Esophagus squamous epithelium (tissue), 5 donors: ENCODE data around the gene FZD4. TPM values are rescaled to one million over a fixed set of nuclear protein-coding genes. Genes with fewer than 3 reads are reported as not detected.
"Not testable (repeated sequence)": the region's sequence is repeated elsewhere in the genome, so short reads cannot be mapped to it uniquely, and the experiment has no call there.

Experiments
- DNase-seq: peaks from one replicate; lab custom pipeline; 2025; lab: John Stamatoyannopoulos, UW
- H3K27ac ChIP-seq, 4 donors: fragments of 200-600 bp; sonication (generic); one replicate each; pipeline ENCODE4 v1.5.1; 2016 to 2019; ENCODE audit warnings: mild to moderate bottlenecking in 1 of 4
- H3K27me3 ChIP-seq, 4 donors: fragments of 200-600 bp; sonication (generic); 1 replicate in 3 of 4; 2 replicates in 1 of 4; pipeline versions ENCODE4 v1.5.1 to v1.6.0; 2017 to 2021; ENCODE audit warnings: antibody characterized with exemption in 1 of 4
- H3K36me3 ChIP-seq, 3 donors: fragments of 200-600 bp; sonication (generic); one replicate each; pipeline ENCODE4 v1.5.1; 2016 to 2019
- H3K4me1 ChIP-seq, 3 donors: fragments of 200-600 bp; sonication (generic); one replicate each; pipeline ENCODE4 v1.5.1; 2017 to 2019
- H3K4me3 ChIP-seq, 4 donors: fragments of 200-600 bp; sonication (generic); 1 replicate in 3 of 4; 2 replicates in 1 of 4; pipeline ENCODE4 v1.5.1; 2016 to 2019; ENCODE audit warnings: mild to moderate bottlenecking in 2 of 4, moderate library complexity in 1 of 4
- H3K9me3 ChIP-seq, 3 donors: fragments of 200-600 bp; sonication (generic); one replicate each; pipeline ENCODE4 v1.5.1; 2016 to 2019
- CTCF ChIP-seq, 6 experiments: fragments of 450-650 bp in 4 of 6; fragments of 200-600 bp in 2 of 6; sonication (generic) in 2 of 6; IDR thresholded peaks; one replicate each; pipeline ENCODE4 v1.5.1; 2016 to 2019; ENCODE audit warnings: antibody characterized with exemption in 6 of 6, mild to moderate bottlenecking in 4 of 6, moderate library complexity in 4 of 6
- POLR2A ChIP-seq, 4 donors: fragments of 450-650 bp; IDR thresholded peaks; one replicate each; pipeline ENCODE4 v1.6.1; 2017; ENCODE audit warnings: antibody characterized with exemption in 4 of 4, mild to moderate bottlenecking in 4 of 4, moderate library complexity in 3 of 4
- WGBS, 2 donors: methylation state at CpG; one replicate each; pipeline ENCODE4 v1.1.5; 2018; 5-methylcytosine and 5-hydroxymethylcytosine counted together
- intact Hi-C: fragments of 100-400 bp; cut with DNase I; formaldehyde crosslinking; loops from one replicate; pipeline ENCODE4 v1.15.0; 2022
- total RNA-seq, 4 donors: library from RNA; depleted of rRNA; stranded (reverse); fragments of >200 nt; gene quantifications; one replicate each; pipeline ENCODE4 v1.1.0, GENCODE V29; 2016
- donor health status: DM: yes; HTN: yes; CAD: no.

Gene FZD4
- total RNA-seq, 4 donors from 2014 or later: 1.1 to 14.3 (median 6.8) TPM

DNA sequence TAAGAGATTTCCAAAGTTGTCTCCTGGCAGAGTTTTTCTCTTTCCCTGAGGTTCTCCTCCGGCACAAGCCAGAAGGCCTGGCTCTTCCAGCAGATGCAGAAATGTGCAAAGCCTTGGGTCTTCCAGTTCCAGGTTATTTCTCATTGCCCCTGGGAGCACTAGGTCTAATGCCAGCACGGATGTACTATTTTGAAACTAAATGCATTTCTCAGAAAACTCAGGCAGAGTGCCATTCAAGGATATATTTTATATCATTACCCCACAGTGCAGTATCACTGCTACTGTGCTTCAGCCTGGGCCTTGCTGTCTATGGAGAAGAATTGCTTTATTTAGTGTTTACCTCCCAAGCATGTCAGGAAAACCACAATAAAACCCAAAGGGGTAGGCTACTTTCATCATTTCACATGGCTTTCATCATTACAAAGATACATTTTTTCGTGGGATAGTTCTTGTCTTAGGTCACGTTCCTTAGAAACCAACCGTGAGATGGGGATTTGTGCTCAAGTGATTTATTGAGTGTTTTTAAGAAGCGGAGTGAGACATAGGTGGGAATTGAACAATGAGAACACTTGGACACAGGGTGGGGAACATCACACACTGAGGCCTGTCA, 22.4 kb upstream of the FZD4 start:
- Histone ChIP-seq H3K27me3 (no peaks in the 10 kb centered on the region), H3K9me3 (peaks cover 0 to 9% (median 0%) of the 10 kb centered on the region in 3 donors), H3K36me3 (no peaks in the 10 kb centered on the region), H3K4me1 (peaks cover 0 to 18% (median 0%) of the 10 kb centered on the region in 3 donors), H3K27ac (no peak overlapping the region), H3K4me3 (no peak overlapping the region)
- TF ChIP-seq POLR2A (IDR thresholded peaks at IDR 0.05) (no peak), CTCF (IDR thresholded peaks at IDR 0.05) (no peak)
- intact Hi-C loops: no loop called here
- WGBS, 2 donors: 62 to 76% methylated on average over 6 of the region's 6 CpGs
- no peak for DNase-seq

- Histone ChIP-seq H3K36me3 (no peaks in the 10 kb centered on the region), H3K4me3 (no peak overlapping the region), H3K27ac (no peak overlapping the region), H3K4me1 (no peaks in the 10 kb centered on the region), H3K9me3 (peaks cover 0 to 17% (median 0%) of the 10 kb centered on the region in 3 donors), H3K27me3 (no peaks in the 10 kb centered on the region)
- TF ChIP-seq POLR2A (IDR thresholded peaks at IDR 0.05) (no peak), CTCF (IDR thresholded peaks at IDR 0.05) (no peak)
- intact Hi-C loops: no loop called here
- no peak for DNase-seq
- WGBS, 2 donors: 59 to 67% methylated on average over 1 of the region's 1 CpG
Measured at GRCh38 chr11:86972734-86973133, 17.5 kb upstream of the FZD4 start.

DNA sequence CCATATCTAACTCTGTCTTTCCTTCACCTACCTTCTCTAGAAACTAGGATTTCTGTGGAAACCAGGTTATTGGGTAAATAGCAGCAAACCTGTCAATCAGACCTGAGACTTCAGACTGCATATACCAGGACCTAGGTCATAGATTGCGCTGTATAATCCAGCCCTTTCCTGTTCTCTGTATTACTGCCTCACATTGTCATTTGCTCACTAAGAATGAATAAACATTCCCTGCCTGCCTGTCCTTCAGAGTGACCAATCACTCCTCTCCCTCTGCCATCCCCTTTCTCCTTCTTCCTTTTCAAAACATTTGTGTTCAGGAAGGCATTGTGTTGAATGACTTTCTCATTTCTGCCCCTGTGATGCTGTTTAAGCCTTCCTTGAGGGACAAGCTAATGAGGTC, 14.1 kb upstream of the FZD4 start:
- intact Hi-C loops: no loop called here
- Histone ChIP-seq H3K27ac (no peak overlapping the region), H3K4me3 (no peak overlapping the region), H3K4me1 (no peaks in the 10 kb centered on the region), H3K36me3 (no peaks in the 10 kb centered on the region), H3K9me3 (peaks cover 0 to 17% (median 0%) of the 10 kb centered on the region in 3 donors), H3K27me3 (no peaks in the 10 kb centered on the region)
- WGBS, 2 donors: 75 to 89% methylated on average over 1 of the region's 1 CpG
- TF ChIP-seq POLR2A (IDR thresholded peaks at IDR 0.05) (no peak), CTCF (IDR thresholded peaks at IDR 0.05) (no peak)
- DNase-seq: no peak

DNA sequence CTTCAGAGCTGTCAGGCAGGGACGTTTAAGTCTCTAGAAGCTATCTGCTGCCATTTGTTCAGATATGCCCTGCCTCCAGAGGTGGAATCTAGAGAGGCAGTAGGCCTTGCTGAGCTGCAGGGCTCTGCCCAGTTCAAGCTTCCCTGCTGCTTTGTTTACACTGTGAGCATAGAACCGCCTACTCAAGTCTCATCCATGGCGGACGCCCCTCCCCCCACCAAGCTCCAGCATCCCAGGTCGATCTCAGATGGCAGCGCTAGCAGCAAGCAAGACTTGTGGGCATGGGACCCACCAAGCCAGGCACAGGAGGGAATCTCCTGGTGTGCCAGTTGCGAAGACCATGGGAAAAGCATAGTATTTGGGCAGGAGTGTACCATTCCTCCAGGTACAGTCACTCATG, 12.4 kb upstream of the FZD4 start:
- H3K36me3 ChIP-seq, H3K4me3 ChIP-seq, H3K27ac ChIP-seq, H3K4me1 ChIP-seq, H3K9me3 ChIP-seq, DNase-seq, H3K27me3 ChIP-seq, intact Hi-C loops: not testable (repeated sequence)
- WGBS, 2 donors: no CpG with 5 or more reads among the region's 7 CpGs

DNA sequence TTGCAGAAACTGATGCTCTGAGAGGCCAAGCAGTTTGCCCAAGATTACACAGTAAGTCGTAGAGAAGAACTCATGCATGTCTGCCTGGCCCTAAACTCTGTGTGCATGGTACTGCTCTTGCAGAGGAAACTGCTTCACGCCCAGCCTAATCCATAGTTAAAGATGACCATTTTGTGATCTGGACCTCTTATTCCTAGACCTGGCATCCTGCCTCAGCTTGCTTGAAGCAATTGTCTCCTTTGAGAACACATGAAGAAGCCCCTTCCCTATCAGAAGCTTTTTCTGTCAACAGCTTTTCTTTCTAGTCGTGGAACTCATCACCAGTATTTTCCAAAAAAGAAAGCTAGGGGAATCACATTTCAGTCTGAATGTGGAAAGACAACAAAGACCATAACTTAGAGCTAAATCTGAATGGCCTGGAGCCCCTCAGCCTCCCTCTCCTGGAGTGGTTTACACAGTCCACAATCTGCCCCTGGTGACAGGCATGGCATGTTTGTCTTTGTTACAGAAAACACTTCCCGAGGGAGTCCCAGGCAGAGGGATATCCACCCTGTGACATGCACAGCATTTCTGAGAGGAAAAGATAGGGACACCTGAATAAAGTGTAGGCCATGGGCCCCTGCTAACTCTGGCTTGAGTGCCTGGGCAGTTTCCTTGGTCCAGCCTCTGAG, 2.9 kb upstream of the FZD4 start:
- Histone ChIP-seq H3K4me1 (peaks cover 4 to 24% (median 9%) of the 10 kb centered on the region in 3 donors), H3K27ac (no peak overlapping the region), H3K27me3 (peaks cover 0 to 14% (median 0%) of the 10 kb centered on the region in 4 donors), H3K9me3 (no peaks in the 10 kb centered on the region), H3K36me3 (no peaks in the 10 kb centered on the region), H3K4me3 (no peak overlapping the region)
- 62 to 69% methylated on average over 3 to 4 of the region's 4 CpGs for WGBS, 2 donors
- TF ChIP-seq CTCF (IDR thresholded peaks at IDR 0.05) (no peak), POLR2A (IDR thresholded peaks at IDR 0.05) (no peak)
- intact Hi-C loops: no loop called here
- no peak for DNase-seq
